NCI-H146 treated with DMSO at 0.1 percent for 48 hours (cell line): ENCODE results near the gene HSPA12B.
"Not testable (repeated sequence)": the region's sequence is repeated elsewhere in the genome, so short reads cannot be mapped to it uniquely, and the experiment has no call there.

Source experiments
- DNase-seq: peaks from one replicate; lab custom pipeline; 2025; ENCODE audit not compliant: unreplicated experiment; lab: John Stamatoyannopoulos, UW

The HSPA12B gene

DNA sequence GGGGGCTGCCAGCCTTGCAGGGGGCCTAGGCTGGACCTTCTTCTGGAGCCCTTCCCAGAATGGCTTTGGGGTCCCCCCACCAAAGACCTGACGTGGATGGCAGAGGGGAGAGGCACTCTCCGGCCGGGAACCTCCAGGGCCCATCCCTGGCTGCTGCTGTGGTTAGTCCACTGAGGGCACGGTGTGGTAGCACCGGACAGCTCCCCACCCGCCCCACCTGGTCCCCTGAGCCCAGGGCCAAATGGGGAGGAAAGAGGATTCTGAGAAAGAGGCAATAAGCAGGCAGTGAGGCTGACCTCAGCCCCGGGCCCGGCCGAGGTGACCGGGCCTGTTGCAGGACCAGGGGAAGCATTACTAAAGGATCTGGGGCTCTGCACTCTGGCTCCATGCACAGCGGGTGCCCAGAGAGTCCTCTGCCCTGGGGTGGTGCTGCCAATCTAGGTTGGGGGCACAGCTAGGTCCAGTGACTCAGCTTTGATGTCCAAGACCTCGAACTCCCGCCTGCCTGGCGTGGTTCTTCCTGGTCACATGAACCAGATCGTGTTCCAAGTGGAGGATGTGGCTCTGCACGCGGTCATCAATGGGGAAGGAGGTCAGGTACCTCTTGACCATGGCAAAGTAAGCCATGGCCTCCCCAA lies 51.9 kb downstream of the HSPA12B start:
- no peak for DNase-seq

DNA sequence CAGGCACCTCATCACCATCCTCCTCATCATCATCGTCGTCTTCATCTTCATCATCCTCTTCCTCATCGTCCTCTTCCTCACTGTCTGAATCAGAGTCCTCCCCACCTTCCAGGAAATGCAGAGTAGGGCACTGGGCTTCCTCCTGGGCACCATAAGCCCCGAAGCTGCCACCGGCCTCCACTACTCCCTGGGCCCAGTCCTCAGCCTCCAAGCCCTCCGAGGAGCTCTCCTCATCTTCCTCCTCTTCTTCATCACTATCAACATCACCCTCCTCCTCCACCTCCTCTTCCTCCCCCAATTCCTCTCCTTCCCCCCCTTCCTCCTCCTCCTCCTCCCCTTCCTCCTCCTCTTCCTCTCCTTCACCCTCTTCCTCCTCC lies 52.4 kb downstream of the HSPA12B start:
- DNase-seq = no peak

DNA sequence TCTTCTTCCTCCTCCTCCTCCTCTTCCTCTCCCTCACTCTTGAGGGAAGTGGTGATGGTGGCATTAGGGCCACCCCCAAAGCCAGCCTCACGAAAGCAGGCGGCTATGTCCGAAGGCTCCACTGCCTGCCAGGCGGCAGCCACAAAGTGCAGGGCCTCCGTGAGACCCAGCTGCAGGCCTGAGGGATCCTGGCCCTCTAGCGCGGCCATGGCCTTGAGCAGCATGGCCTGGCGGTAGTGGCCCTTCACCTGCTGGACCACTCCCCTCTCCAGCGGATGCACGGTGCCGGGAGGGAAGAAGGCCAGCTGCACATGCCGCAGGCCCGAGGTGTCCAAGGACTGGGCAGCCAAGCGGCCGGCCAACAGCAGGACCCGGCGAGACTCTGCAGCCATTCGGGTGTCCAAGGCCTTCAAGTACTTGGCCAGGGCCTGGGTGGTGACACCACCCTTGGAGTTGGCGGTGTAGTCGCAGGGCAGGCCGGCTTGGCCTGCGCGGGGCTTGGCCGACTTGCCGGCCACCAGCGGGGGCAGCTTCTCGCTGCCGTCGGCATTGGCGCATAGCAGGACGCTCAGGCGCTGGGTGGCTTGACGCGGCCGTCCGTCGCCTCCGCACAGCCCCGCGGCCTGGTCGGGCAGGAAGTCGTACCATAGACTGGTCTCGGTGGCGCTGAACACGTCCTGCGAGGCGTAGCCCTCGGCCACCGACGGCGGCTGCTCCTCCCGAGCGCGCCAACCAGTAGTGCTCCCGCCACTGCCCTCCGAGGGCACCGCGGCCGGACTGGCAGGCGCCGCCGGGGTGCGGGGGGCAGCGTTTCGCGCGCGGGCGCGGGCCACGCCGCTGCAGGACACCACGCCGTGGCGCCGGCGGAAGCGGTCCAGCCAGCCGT lies 53.0 kb downstream of the HSPA12B start:
- no peak for DNase-seq

DNA sequence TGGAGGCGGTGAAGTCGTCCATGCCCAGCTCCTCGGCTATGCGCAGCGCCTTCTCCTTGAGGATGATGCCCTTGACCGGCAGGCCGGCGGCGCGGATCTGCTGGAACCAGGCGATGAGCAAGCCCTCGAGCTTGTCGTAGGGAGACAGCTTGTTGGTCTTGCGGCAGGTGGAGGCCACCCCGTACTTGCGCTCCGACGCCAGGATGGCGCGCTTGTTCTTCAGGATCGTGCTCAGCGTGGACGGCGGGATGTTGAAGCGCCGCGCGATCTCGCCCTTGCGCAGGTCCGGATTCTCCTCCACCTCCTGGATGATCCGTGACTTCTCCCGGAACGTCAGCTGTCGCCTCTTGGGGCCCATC lies 53.6 kb downstream of the HSPA12B start:
- peak; percentile 24 for DNase-seq

DNA sequence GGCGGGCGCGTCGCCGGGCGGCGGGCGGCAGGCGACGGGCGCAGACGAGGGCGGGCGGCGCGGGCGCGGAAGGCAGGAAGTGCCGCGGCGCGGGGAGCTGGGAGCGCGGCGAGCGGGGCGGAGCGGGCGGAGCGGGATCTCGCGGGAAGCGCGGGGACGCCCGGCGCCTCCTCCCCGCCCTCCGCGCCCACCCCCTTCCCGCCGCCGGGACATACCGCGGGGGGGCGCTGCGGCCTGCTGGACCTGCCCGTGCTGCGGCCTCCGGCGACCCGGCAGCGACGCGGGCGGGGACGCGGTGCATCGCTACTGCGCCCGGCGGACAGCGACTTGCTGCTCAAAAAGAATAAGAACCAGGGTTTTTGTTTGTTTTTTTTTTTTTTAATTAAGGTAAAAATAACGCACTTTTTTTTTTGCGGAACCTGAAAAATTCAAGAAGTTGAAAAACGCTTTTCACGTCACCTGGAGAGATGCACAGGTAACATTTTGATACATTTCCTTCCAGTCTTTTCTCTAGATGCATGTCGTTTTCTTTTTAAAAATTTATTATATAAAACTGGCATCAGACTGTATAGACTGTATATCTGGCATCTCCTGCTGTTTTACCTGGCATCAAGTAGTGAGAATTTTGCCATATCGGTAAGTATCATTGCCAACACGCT lies 54.3 kb downstream of the HSPA12B start, which contains the start of gene CENPB:
TSS of gene CENPB (minus strand) at position 76 of the 659 bp plus-strand sequence. CDS start 257 bp downstream, outside the sequence.
- DNase-seq = peak; percentile 76

DNA sequence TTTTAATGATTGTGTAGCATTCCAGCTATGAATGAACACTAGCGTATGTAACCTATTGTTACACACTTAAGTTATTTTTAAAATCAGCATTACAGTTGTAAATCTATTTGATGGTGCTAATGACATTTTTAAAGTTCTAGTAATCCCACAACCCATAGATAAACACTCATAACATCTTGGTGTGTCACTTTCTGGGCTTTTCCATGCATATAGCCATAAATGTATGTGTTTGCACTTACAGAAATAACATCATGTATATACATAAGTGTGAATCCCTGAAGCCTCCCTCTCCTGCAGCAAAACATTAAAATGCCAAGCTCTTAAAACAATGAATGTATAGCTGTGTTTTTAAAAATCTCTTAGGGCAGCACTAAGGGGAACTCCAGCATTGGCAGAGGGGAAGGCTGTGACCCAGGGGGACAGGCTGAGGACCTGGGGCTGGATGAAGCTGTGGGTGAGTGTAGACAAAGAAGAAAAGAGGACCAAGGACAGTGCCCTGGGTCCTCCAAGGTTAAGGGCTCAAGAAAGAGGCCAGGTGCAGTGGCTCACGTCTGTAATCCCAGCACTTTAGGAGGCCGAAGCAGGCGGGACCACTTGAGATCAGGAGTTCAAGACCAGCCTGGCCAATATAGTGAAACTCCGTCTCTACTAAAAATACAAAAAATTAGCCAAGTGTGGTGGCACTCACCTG lies 55.0 kb downstream of the HSPA12B start:
- no peak for DNase-seq

DNA sequence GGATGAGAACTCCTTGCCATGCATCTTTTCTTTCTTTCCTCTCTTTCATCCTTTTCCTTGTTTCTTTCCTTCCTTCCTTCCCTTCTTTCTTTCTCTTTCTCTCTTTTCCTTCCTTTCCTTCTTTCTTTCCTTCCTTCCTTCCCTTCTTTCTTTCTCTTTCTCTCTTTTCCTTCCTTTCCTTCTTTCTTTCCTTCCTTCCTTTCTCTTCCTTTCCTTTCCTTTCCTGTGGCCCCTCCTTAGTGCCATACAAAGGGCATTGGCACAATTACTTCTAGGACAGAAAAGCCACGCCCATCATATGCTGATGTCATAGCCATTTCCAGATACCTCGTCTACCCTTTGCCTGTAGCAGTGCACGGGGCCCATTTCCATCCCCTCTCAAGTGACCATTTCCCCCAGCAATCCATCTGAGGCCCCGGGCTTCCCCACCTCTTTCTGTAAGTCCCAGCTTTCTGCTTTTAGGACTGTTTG lies 56.2 kb downstream of the HSPA12B start:
- DNase-seq = no peak

DNA sequence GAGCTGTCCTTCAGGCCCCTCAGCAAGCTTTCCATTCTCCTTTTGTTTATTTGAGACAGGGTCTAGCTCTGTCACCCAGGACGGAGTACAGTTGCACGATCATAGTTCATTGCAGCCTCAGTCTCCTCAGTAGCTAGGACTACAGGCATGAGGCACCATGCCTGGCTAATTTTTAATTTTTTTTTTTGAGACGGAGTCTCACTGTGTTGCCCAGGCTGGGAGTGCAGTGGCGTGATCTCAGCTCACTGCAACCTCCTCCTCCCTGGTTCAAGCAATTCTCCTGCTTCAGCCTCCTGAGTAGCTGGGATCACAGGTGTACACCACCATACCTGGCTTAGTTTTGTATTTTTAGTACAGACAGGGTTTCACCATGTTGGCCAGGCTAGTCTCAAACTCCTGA lies 56.7 kb downstream of the HSPA12B start:
- not testable (repeated sequence) for DNase-seq

DNA sequence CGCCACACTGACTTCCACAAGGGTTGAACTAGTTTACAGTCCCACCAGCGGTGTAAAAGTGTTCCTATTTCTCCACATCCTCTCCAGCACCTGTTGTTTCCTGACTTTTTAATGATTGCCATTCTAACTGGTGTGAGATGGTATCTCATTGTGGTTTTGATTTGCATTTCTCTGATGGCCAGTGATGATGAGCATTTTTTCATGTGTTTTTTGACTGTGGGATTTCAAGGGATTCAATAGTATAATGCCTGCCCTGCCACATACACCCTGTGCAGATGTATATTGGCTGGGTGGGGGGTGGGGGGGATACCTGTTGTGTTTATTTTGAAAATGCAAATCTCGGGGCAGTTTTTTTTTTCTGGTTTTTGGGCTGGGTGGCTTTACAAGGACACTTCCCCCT lies 61.7 kb downstream of the HSPA12B start:
- not testable (repeated sequence) for DNase-seq

DNA sequence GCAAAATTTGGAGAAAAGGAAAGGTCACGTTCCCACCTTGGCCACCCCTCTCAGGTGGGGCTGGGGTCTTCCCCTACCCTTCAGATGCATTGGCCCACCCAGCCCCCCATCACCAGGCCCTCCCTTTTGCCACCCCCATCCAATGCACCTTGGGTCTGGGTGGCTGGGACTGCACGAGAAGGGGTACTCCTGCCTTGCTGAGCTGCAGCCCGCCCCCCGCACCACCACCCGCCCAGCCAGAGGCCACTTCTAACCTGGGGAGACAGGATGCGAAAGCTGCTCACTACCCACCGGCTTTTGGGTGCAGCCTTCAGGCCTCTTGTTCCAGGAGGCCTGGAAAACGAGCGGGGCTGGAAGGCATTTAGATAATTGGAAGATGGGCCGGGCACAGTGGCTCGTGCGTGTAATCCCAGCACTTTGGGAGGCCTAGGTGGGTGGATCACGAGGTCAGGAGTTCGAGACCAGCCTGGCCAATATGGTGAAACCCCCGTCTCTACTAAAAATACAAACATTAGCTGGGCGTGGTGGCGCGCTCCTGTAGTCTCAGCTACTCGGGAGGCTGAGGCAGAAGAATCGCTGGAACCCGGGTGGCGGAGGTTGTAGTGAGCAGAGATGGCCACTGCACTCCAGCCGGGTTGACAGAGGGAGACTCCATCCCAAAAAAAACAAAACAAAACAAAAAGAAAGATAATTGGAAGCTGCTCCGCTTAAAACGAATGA lies 62.4 kb downstream of the HSPA12B start:
- no peak for DNase-seq

DNA sequence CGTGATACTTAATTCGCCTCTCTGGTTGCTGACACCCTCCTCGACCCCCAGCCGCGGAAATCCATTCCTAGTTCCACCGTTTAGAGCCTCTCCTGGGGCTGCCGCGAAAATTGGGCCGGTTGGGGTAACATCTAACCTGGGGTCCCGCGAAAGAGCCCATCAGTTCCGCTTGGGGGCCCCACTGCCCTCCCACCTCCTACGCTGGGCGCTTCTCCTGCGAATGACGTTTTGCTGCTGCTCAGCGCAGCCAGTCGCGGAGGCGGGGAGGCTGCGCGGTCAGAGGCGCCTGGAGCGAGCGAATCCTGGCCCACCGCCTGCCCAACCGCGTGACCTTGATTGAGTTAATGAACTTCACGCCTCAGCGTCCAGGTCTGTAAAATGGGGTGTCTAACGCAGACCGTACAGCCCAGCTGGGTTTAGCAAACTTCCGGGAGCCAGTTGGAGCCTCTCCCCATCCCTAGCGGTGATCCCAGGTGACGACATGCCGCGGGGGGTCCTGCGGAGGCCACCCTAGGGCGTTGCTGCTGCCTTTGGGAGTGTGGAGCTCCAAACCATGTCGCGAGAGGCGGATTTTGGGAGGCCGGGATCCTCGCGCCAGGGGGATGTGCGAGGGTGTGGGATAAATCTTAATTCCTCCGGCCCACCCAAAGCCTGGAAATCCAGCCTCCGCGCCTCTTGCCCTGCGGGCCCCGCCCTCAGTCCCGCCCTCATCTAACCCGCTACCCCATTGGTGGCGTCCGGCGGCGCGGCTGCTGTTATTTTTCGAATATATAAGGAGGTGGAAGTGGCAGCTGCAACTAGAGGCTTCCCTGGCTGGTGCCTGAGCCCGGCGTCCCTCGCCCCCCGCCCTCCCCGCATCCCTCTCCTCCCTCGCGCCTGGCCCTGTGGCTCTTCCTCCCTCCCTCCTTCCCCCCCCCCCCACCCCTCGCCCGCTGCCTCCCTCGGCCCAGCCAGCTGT lies 63.3 kb downstream of the HSPA12B start, which contains the start of gene CDC25B:
TSS of gene CDC25B (plus strand) at position 800 of the 958 bp plus-strand sequence. CDS start 222 bp downstream, outside the sequence.
- DNase-seq = peak; percentile 93

DNA sequence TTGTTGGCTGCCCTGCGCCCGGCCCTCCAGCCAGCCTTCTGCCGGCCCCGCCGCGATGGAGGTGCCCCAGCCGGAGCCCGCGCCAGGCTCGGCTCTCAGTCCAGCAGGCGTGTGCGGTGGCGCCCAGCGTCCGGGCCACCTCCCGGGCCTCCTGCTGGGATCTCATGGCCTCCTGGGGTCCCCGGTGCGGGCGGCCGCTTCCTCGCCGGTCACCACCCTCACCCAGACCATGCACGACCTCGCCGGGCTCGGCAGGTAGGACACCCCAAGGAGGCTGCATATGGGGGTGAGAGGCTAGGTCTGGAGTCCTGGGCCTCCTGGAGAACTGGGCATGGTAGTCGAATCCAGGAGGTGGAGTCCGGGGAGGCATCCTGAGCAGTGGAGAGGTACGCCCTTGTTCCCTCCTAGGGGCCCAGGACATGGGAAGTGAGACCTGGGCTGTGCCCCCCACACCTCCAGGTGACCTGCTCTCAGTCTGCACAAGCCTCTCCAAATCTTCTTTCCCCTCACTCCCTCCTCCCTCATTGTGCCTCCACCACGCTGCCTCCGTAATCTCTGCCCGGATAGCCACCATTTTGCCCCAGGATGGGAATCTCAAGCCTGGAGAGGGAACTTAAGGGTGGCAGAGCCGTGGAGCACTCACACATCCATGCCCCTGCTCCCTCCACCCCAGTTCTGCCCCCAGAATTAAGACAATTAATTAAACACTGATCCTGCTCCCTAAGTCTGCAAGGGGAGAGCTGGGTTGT lies 64.2 kb downstream of the HSPA12B start:
- DNase-seq = no peak

DNA sequence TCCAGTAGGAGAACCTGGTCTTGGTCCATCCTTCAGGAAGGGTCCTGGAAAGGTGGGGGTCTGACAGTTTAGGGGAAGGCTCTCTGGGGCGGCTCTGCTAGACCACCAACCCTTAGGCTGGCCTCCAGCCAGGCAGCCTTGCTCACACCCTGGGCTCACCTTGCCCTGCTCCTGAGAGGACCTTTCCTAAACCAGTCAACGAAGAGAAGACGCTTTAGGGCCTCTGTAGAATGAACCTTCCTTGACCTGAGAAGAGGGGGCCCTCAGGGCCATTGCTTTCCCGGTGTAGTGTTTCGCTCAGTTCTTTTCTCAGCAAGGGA lies 64.7 kb downstream of the HSPA12B start:
- no peak for DNase-seq

DNA sequence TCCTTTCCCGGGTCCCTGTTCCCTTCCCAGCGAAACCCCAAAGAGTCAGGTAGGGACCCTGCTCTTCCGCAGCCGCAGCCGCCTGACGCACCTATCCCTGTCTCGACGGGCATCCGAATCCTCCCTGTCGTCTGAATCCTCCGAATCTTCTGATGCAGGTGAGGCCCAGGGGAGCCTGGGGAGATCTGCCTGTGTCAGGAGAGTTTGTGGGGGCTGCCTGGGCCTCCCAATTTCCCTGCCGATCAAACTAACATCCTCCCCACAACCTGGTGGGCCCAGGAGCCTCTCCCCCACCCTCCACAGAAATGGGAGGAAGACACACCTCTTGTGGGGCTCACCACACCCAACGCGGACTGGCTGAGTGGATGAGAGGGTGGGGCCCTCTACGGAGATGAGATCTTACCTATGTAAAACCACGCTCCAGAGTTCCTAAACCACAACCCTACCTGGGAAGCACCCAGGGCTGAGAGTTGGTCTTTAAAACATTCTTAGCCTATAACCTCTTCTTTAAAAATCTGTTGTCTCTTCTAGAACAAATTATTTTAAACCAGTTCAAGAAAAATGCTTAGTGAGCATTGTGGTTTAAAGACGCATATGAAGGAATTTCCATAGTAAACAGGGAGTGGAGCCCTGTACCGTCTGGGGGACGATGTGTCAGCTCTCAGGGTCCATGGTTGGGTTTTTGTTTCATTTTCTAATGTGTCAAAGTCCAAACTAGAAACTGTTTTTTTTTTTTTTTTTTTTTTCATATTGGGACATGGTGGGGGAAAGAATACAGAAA lies 65.3 kb downstream of the HSPA12B start:
- no peak for DNase-seq

DNA sequence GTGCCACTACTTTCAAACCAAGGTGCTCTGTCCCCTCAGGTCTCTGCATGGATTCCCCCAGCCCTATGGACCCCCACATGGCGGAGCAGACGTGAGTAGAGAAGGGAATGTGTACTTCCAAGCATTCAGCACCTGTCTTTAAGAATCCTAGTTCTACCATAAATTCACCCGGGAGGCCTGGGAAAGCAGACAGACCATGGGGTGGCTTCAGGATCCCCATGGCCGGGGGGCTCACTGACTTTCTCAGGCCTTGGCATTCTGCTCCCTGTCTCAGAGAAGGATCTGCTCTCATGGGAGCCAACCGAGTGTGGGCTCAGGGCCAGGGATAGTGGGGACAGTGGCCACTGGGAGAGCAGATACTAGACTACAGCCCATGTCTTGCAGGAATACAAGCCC lies 65.9 kb downstream of the HSPA12B start:
- no peak for DNase-seq

DNA sequence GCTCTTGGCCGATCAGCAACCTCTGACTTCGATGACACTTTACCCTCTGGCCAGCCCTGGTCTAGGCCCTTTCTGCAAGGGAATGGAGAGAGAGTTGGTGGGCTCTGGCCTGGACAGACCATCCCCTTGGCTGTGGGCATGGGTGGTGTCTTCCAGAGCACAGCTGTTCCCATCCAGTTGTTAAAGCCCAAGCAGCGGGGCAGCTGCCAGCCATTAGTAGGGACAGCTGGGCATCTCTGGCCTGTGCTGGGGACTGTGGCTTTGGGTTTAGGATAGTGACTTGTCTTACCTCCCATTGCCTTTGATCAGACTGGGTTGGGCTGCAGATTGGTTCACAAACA lies 66.4 kb downstream of the HSPA12B start:
- no peak for DNase-seq

DNA sequence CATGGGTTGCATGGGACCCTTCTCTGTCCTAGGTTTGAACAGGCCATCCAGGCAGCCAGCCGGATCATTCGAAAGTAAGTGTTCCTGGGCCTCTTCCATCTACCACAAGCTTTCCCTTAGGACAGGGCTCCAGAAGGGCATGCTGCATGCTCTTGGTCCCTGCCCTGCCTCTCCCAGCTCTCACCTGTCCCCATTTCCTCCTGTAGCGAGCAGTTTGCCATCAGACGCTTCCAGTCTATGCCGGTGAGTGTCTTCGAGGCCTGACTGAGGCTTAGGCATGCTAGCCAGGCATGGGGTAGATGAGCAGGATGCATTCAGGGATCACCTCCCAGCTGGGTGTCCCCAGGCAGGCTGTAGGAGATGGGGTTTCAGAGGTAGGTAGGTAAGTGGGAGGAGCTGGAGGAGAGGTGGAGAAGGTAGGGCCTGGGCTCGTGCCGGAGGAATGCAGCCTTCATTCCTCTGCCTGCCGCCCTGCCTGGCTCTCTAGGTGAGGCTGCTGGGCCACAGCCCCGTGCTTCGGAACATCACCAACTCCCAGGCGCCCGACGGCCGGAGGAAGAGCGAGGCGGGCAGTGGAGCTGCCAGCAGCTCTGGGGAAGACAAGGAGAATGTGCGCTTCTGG lies 67.9 kb downstream of the HSPA12B start:
- no peak for DNase-seq

DNA sequence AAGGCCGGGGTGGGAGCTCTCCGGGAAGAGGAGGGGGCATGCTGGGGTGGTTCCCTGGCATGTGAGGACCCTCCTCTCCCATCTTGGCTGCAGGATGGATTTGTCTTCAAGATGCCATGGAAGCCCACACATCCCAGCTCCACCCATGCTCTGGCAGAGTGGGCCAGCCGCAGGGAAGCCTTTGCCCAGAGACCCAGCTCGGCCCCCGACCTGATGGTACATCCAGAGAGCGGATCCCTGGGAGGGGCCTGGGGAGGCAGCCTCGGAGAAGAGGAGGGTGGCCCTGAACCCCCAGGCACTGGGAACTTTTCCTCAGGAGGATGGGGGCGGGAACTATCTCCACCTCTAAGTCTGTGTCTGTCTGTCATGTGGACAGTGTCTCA lies 68.4 kb downstream of the HSPA12B start:
- DNase-seq = no peak
